Measurements from ENCODE around the gene TMEM245.
"Not testable (repeated sequence)": the region's sequence is repeated elsewhere in the genome, so short reads cannot be mapped to it uniquely, and the experiment has no call there.

The TMEM245 gene

GRCh38 chr9:109138421-109138820, 18.7 kb upstream of the TMEM245 start:
- Histone ChIP-seq H3K27ac (ENCODE audit: low read depth in 2 of 2, low read length in 2 of 2) (no peak overlapping the region), H3K27me3 (ENCODE audit: control insufficient read depth in 2 of 2, insufficient read depth in 2 of 2, low read length in 2 of 2) (no peaks in the 10 kb centered on the region), H3K9ac (ENCODE audit: low read depth in 1 of 2, low read length in 2 of 2) (no peak overlapping the region), H3K4me3 (ENCODE audit: low read length in 2 of 2) (no peak overlapping the region), H3K9me3 (ENCODE audit: control insufficient read depth in 2 of 2, low read length in 2 of 2) (no peaks in the 10 kb centered on the region), H3K36me3 (ENCODE audit: control insufficient read depth in 2 of 2, insufficient read depth in 2 of 2, low read length in 2 of 2) (no peaks in the 10 kb centered on the region), H3K4me1 (ENCODE audit: control insufficient read depth in 2 of 2, insufficient read depth in 2 of 2, low read length in 2 of 2) (peaks cover 0 to under 1% of the 10 kb centered on the region in 2 donors)

- Histone ChIP-seq H3K27ac (ENCODE audit: low read depth in 2 of 2, low read length in 2 of 2) (no peak overlapping the region), H3K4me3 (ENCODE audit: low read length in 2 of 2) (no peak overlapping the region), H3K27me3 (ENCODE audit: control insufficient read depth in 2 of 2, insufficient read depth in 2 of 2, low read length in 2 of 2) (no peaks in the 10 kb centered on the region), H3K9ac (ENCODE audit: low read depth in 1 of 2, low read length in 2 of 2) (no peak overlapping the region), H3K9me3 (ENCODE audit: control insufficient read depth in 2 of 2, low read length in 2 of 2) (no peaks in the 10 kb centered on the region), H3K4me1 (ENCODE audit: control insufficient read depth in 2 of 2, insufficient read depth in 2 of 2, low read length in 2 of 2) (peaks cover 4 to 5% of the 10 kb centered on the region in 2 donors), H3K36me3 (ENCODE audit: control insufficient read depth in 2 of 2, insufficient read depth in 2 of 2, low read length in 2 of 2) (no peaks in the 10 kb centered on the region)
Measured at GRCh38 chr9:109134167-109134578, 14.4 kb upstream of the TMEM245 start.

DNA sequence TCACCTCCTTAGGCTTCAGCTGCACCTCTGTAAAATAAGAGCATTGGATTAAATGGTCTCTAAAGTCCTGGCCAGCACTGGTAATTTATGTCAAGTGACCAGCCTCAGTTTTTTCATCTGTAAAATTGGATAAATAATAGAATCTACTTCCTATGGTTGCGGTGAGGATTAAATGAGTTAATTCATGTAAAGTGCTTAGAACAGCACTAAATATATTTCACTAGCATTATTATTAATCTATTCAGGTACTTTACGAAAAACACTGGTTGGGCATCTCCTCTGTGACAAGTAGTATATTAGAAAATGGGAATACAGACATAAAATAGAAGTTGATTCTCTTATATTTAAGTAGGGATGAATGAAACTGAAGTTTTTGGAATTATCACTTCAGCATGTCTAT, 13.8 kb upstream of the TMEM245 start:
- Histone ChIP-seq H3K27ac (ENCODE audit: low read depth in 2 of 2, low read length in 2 of 2) (no peak overlapping the region), H3K27me3 (ENCODE audit: control insufficient read depth in 2 of 2, insufficient read depth in 2 of 2, low read length in 2 of 2) (no peaks in the 10 kb centered on the region), H3K4me1 (ENCODE audit: control insufficient read depth in 2 of 2, insufficient read depth in 2 of 2, low read length in 2 of 2) (peaks cover 8% of the 10 kb centered on the region in 2 donors)

GRCh38 chr9:109132567-109133021, 12.8 kb upstream of the TMEM245 start:
- no peaks in the 10 kb centered on the region for H3K27me3 ChIP-seq (ENCODE audit: control insufficient read depth in 2 of 2, insufficient read depth in 2 of 2, low read length in 2 of 2)
- no peaks in the 10 kb centered on the region for H3K36me3 ChIP-seq (ENCODE audit: control insufficient read depth in 2 of 2, insufficient read depth in 2 of 2, low read length in 2 of 2)
- no peak overlapping the region for H3K9ac ChIP-seq (ENCODE audit: low read depth in 1 of 2, low read length in 2 of 2)
- H3K4me1 ChIP-seq (ENCODE audit: control insufficient read depth in 2 of 2, insufficient read depth in 2 of 2, low read length in 2 of 2) = peaks cover 8% of the 10 kb centered on the region in 2 donors
- no peak overlapping the region for H3K27ac ChIP-seq (ENCODE audit: low read depth in 2 of 2, low read length in 2 of 2)
- no peaks in the 10 kb centered on the region for H3K9me3 ChIP-seq (ENCODE audit: control insufficient read depth in 2 of 2, low read length in 2 of 2)
- H3K4me3 ChIP-seq (ENCODE audit: low read length in 2 of 2) = no peak overlapping the region

More for the DNA sequence above, 13.8 kb upstream of the TMEM245 start:
- H3K36me3 ChIP-seq (ENCODE audit: control insufficient read depth in 2 of 2, insufficient read depth in 2 of 2, low read length in 2 of 2) = no peaks in the 10 kb centered on the region
- no peak overlapping the region for H3K9ac ChIP-seq (ENCODE audit: low read depth in 1 of 2, low read length in 2 of 2)
- no peak overlapping the region for H3K4me3 ChIP-seq (ENCODE audit: low read length in 2 of 2)
- H3K9me3 ChIP-seq (ENCODE audit: control insufficient read depth in 2 of 2, low read length in 2 of 2) = no peaks in the 10 kb centered on the region

DNA sequence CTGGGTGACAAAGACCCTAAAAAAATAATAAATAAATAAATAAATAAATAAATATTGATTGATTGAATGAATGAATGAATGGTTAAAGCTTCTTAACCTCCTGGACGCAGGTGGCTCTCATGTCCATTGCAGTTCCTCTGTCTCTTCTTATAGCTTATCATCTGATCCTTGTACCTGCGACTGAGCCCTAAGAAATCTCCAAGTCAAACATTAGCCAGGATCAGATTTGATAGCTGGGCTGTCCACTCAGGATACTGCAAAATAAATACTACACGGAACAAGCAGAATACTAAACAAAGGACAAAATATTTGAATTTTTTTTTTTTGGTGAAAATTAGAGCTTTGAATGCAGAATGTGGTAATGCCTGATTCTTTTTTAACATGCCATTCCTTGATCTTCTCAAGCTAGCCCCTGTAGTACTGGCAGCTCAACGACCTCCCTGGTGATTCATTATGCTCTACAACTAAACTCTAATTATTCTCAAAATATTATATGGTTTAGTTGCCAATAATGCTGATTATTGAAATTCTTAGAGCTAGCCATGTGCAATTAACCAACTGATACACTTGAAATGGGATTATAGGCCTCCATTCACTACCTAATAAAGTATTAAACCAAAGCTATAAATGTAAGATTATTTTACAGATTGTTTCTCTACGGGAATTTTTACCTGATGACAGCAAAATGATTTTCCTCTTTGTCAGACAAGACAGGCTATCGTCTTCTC, 9.9 kb upstream of the TMEM245 start:
- Histone ChIP-seq H3K4me1 (ENCODE audit: control insufficient read depth in 2 of 2, insufficient read depth in 2 of 2, low read length in 2 of 2) (peaks cover 8% of the 10 kb centered on the region in 2 donors), H3K9me3 (ENCODE audit: control insufficient read depth in 2 of 2, low read length in 2 of 2) (no peaks in the 10 kb centered on the region), H3K4me3 (ENCODE audit: low read length in 2 of 2) (peak overlapping the region in 1 of 2 donors; percentile 42), H3K27ac (ENCODE audit: low read depth in 2 of 2, low read length in 2 of 2) (no peak overlapping the region), H3K27me3 (ENCODE audit: control insufficient read depth in 2 of 2, insufficient read depth in 2 of 2, low read length in 2 of 2) (no peaks in the 10 kb centered on the region), H3K36me3 (ENCODE audit: control insufficient read depth in 2 of 2, insufficient read depth in 2 of 2, low read length in 2 of 2) (no peaks in the 10 kb centered on the region), H3K9ac (ENCODE audit: low read depth in 1 of 2, low read length in 2 of 2) (no peak overlapping the region)

DNA sequence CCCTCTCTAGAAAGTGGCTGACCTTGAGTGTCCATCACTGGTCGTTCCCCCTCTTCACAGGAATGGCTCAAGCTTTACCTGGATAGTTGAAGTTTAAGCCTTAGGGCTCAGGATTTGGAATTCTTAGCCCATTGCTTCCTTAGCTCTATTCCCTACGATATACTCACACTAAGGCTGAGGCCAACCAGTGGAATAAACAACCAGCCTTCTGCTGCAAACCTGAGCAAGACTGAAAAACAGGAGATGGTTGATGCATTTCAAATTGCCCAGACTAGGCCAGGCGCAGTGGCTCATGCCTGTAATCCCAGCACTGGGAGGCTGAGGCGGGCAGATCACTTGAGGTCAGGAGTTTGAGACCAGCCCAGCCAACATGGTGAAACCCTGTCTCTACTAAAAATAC, 6.9 kb upstream of the TMEM245 start:
- H3K27me3 ChIP-seq (ENCODE audit: control insufficient read depth in 2 of 2, insufficient read depth in 2 of 2, low read length in 2 of 2); H3K9ac ChIP-seq (ENCODE audit: low read depth in 1 of 2, low read length in 2 of 2); H3K27ac ChIP-seq (ENCODE audit: low read depth in 2 of 2, low read length in 2 of 2); H3K36me3 ChIP-seq (ENCODE audit: control insufficient read depth in 2 of 2, insufficient read depth in 2 of 2, low read length in 2 of 2); H3K4me1 ChIP-seq (ENCODE audit: control insufficient read depth in 2 of 2, insufficient read depth in 2 of 2, low read length in 2 of 2); H3K4me3 ChIP-seq (ENCODE audit: low read length in 2 of 2); H3K9me3 ChIP-seq (ENCODE audit: control insufficient read depth in 2 of 2, low read length in 2 of 2): not testable (repeated sequence)

- no peak overlapping the region for H3K27ac ChIP-seq (ENCODE audit: low read depth in 2 of 2, low read length in 2 of 2)
- H3K36me3 ChIP-seq (ENCODE audit: control insufficient read depth in 2 of 2, insufficient read depth in 2 of 2, low read length in 2 of 2) = no peaks in the 10 kb centered on the region
- no peaks in the 10 kb centered on the region for H3K27me3 ChIP-seq (ENCODE audit: control insufficient read depth in 2 of 2, insufficient read depth in 2 of 2, low read length in 2 of 2)
- no peak overlapping the region for H3K4me3 ChIP-seq (ENCODE audit: low read length in 2 of 2)
- peaks cover 3 to 10% of the 10 kb centered on the region in 2 donors for H3K4me1 ChIP-seq (ENCODE audit: control insufficient read depth in 2 of 2, insufficient read depth in 2 of 2, low read length in 2 of 2)
- no peaks in the 10 kb centered on the region for H3K9me3 ChIP-seq (ENCODE audit: control insufficient read depth in 2 of 2, low read length in 2 of 2)
- H3K9ac ChIP-seq (ENCODE audit: low read depth in 1 of 2, low read length in 2 of 2) = no peak overlapping the region
Measured at GRCh38 chr9:109124121-109124520, 4.4 kb upstream of the TMEM245 start.

GRCh38 chr9:109122726-109123621, 3.2 kb upstream of the TMEM245 start:
- no peaks in the 10 kb centered on the region for H3K27me3 ChIP-seq (ENCODE audit: control insufficient read depth in 2 of 2, insufficient read depth in 2 of 2, low read length in 2 of 2)
- no peaks in the 10 kb centered on the region for H3K36me3 ChIP-seq (ENCODE audit: control insufficient read depth in 2 of 2, insufficient read depth in 2 of 2, low read length in 2 of 2)
- peaks cover 3 to 15% of the 10 kb centered on the region in 2 donors for H3K4me1 ChIP-seq (ENCODE audit: control insufficient read depth in 2 of 2, insufficient read depth in 2 of 2, low read length in 2 of 2)
- H3K27ac ChIP-seq (ENCODE audit: low read depth in 2 of 2, low read length in 2 of 2) = no peak overlapping the region
- H3K9me3 ChIP-seq (ENCODE audit: control insufficient read depth in 2 of 2, low read length in 2 of 2) = no peaks in the 10 kb centered on the region
- H3K4me3 ChIP-seq (ENCODE audit: low read length in 2 of 2) = no peak overlapping the region
- no peak overlapping the region for H3K9ac ChIP-seq (ENCODE audit: low read depth in 1 of 2, low read length in 2 of 2)

DNA sequence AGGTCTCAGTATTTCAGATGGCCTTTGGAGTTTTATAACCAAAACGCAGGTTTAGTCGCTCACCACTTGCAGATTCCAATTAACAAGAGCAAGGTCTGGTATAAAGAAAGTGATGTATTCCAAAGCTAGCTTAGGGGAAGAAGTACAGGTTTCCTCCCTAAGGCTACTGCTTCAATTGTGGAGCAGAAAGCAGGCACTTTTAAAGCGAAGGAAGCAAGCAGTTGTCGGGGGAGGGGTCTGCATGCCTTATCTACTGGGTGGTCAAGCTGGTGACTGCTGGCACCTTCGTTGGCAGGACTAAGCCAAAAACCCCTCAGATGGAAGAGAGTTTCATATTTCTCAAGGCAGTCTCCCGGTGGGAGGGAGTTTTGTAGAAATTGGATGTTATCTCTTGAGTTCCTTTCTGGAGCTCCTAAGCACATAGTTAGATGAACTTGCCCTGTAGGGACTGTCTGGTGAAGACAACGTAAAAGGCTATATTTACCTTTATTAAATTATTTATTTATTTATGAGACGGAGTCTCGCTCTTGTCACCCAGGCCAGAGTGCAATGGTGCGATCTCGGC, 1.6 kb upstream of the TMEM245 start:
- Histone ChIP-seq H3K9ac (ENCODE audit: low read depth in 1 of 2, low read length in 2 of 2) (no peak overlapping the region), H3K4me3 (ENCODE audit: low read length in 2 of 2) (no peak overlapping the region), H3K27me3 (ENCODE audit: control insufficient read depth in 2 of 2, insufficient read depth in 2 of 2, low read length in 2 of 2) (no peaks in the 10 kb centered on the region), H3K4me1 (ENCODE audit: control insufficient read depth in 2 of 2, insufficient read depth in 2 of 2, low read length in 2 of 2) (peaks cover 7 to 20% of the 10 kb centered on the region in 2 donors), H3K9me3 (ENCODE audit: control insufficient read depth in 2 of 2, low read length in 2 of 2) (no peaks in the 10 kb centered on the region), H3K27ac (ENCODE audit: low read depth in 2 of 2, low read length in 2 of 2) (no peak overlapping the region), H3K36me3 (ENCODE audit: control insufficient read depth in 2 of 2, insufficient read depth in 2 of 2, low read length in 2 of 2) (no peaks in the 10 kb centered on the region)
